Activated CD4-positive, alpha-beta T cell treated with anti-CD3 and anti-CD28 coated beads, Interleukin-2, amount 10 ng/mL, durations not matched to agents 7 days and 5 days (primary cell): ENCODE results near the gene ARMH2. TPM values are rescaled to one million over a fixed set of nuclear protein-coding genes. Genes with fewer than 3 reads are reported as not detected.

Experiments used
- CTCF ChIA-PET: fragments of 350-600 bp; sonication (Branson Sonifier 250); formaldehyde crosslinking; loops from one replicate; lab custom pipeline; 2021; ENCODE audit warnings: antibody characterized with exemption; lab: Charles Lee
- POLR2A ChIA-PET: fragments of 350-600 bp; sonication (Branson Sonifier 250); formaldehyde crosslinking; loops from one replicate; lab custom pipeline; 2021; ENCODE audit warnings: antibody characterized with exemption; lab: Charles Lee
- DNase-seq: peaks from one replicate; pipeline ENCODE4 v3.0.0-alpha.2; 2020
- H3K27ac Mint-ChIP-seq: one replicate; pipeline ENCODE4 v1.8.0; 2021; ENCODE audit warnings: mild to moderate bottlenecking, moderate library complexity, mixed read lengths
- H3K27me3 Mint-ChIP-seq: one replicate; pipeline ENCODE4 v1.8.0; 2021; ENCODE audit warnings: mixed read lengths
- H3K36me3 Mint-ChIP-seq: one replicate; pipeline ENCODE4 v1.8.0; 2021; ENCODE audit warnings: low read depth, mixed read lengths
- H3K4me1 Mint-ChIP-seq: one replicate; pipeline ENCODE4 v1.8.0; 2021; ENCODE audit warnings: mixed read lengths
- H3K4me3 Mint-ChIP-seq: one replicate; pipeline ENCODE4 v1.8.0; 2021; ENCODE audit warnings: mild to moderate bottlenecking, moderate library complexity, mixed read lengths
- H3K9me3 Mint-ChIP-seq: one replicate; pipeline ENCODE4 v1.8.0; 2021; ENCODE audit warnings: mixed read lengths
- total RNA-seq, 2 experiments: library from RNA; stranded (reverse); gene quantifications; one replicate each; pipeline ENCODE4 v1.2.3, GENCODE V29; 2021

The ARMH2 gene
- total RNA-seq, 2 experiments from 2014 or later = 1.8 to 2.3 TPM

DNA sequence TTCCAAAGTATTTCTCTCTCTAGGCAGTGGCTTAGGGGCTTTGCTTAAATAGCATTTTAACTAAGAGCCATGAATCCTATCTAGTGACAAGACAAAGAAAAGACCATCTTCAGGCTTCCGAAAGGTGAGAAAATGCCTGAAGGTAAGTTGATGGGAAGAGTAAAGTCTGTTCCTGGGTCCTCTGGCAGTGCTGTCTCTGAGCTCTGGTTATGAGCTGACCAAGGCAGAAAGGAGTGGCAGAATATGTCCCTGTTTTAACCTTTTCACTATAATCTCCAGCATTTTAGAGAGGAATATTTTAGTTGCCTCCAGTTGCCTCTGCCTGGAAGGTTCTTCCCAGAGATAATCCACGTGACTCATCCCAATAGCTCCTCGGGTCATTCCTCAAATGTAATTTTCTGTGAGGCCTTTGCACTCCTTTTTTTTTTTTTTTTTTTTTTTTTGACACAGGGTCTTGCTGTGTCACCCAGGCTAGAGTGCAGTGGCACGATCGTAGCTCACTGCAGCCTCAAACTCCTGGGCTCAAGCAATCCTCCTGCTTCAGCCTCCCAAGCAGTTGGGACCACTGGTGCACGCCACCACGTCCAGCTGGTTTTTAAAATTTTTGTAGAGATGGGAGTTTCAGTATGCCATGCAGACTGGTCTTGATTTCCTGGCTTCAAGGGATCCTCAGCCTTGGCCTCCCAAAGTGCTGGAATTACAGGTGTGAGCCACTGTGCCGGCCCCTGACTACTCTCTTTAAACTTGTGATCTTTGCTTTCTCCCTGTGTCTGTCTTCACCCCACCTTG lies 3.7 kb upstream of the ARMH2 start:
- Mint-ChIP-seq H3K4me3 (no peak overlapping the region), H3K27me3 (no peaks in the 10 kb centered on the region), H3K9me3 (no peaks in the 10 kb centered on the region), H3K27ac (no peak overlapping the region), H3K4me1 (peaks cover 20% of the 10 kb centered on the region), H3K36me3 (peaks cover 62% of the 10 kb centered on the region)
- ChIA-PET CTCF (no interaction called here), POLR2A (no interaction called here)
- DNase-seq = no peak

- Mint-ChIP-seq H3K27ac (peak overlapping the region; percentile 64), H3K36me3 (peaks cover 35% of the 10 kb centered on the region), H3K4me3 (no peak overlapping the region), H3K27me3 (no peaks in the 10 kb centered on the region), H3K4me1 (peaks cover 20% of the 10 kb centered on the region), H3K9me3 (no peaks in the 10 kb centered on the region)
- POLR2A ChIA-PET = no interaction called here
- no peak for DNase-seq
- CTCF ChIA-PET = interaction anchor here (1.1 to 1.8 kb wide), 2 partner anchors 9 kb away, joined by 3 to 8 read pairs; no protein-coding TSS in a partner anchor
These were observed 811 bp upstream of the ARMH2 start for GRCh38 chr6:24799541-24799915.

DNA sequence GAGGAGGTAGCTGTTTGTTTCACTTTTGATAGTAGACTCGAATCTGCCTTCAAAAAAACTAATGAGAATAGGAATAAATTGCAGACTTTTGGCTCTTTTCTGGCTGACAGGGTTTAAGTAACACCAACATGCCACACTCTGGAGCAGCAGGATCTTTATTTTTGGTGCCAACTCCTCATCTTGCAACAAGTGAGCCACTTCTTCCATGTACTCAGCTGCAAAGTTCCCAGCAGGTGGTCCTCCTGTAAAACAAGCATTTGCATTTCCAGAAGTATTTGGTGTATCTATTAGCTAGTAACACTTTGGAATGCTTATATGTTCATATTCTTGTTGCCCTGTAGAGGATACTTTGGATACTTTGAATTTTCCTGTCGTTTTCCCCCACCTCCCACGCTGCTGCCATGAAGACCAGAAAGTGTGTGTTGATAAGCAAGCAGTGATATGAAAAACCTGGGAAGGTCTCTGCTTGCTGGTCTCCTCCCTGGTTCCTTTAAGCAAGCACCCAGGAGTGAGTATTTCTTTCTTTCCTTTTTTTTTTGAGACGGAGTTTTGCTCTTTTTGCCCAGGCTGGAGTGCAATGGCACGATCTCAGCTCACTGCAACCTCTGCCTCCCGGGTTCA lies 1.0 kb downstream of the ARMH2 start:
- no peak overlapping the region for H3K4me3 Mint-ChIP-seq
- POLR2A ChIA-PET = no interaction called here
- peaks cover 20% of the 10 kb centered on the region for H3K4me1 Mint-ChIP-seq
- no peaks in the 10 kb centered on the region for H3K27me3 Mint-ChIP-seq
- H3K27ac Mint-ChIP-seq = no peak overlapping the region
- H3K9me3 Mint-ChIP-seq = no peaks in the 10 kb centered on the region
- peaks cover 23% of the 10 kb centered on the region for H3K36me3 Mint-ChIP-seq
- no peak for DNase-seq
- CTCF ChIA-PET = interaction anchor here (1.2 to 1.6 kb wide), 4 partner anchors 9 to 20 kb away, joined by 3 to 6 read pairs (median 4); no protein-coding TSS in a partner anchor

- H3K4me3 Mint-ChIP-seq = no peak overlapping the region
- H3K9me3 Mint-ChIP-seq = no peaks in the 10 kb centered on the region
- H3K4me1 Mint-ChIP-seq = peaks cover 20% of the 10 kb centered on the region
- H3K36me3 Mint-ChIP-seq = peaks cover 21% of the 10 kb centered on the region
- POLR2A ChIA-PET = no interaction called here
- CTCF ChIA-PET = interaction anchor here (1.2 to 1.6 kb wide), 4 partner anchors 8 to 21 kb away, joined by 3 to 6 read pairs (median 4); no protein-coding TSS in a partner anchor
- no peak overlapping the region for H3K27ac Mint-ChIP-seq
- DNase-seq = no peak
- no peaks in the 10 kb centered on the region for H3K27me3 Mint-ChIP-seq
These were observed 2.0 kb downstream of the ARMH2 start for GRCh38 chr6:24796616-24797290.

- Mint-ChIP-seq H3K4me1 (peaks cover 16% of the 10 kb centered on the region), H3K36me3 (peaks cover 14% of the 10 kb centered on the region), H3K9me3 (no peaks in the 10 kb centered on the region), H3K27me3 (no peaks in the 10 kb centered on the region), H3K4me3 (no peak overlapping the region), H3K27ac (no peak overlapping the region)
- DNase-seq = no peak
- POLR2A ChIA-PET = interaction anchor here (0.5 kb wide), 1 partner anchor 16 kb away, joined by 5 read pairs; no protein-coding TSS in a partner anchor
- CTCF ChIA-PET = interaction anchor here (0.8 kb wide), 1 partner anchor 10 kb away, joined by 4 read pairs; no protein-coding TSS in a partner anchor
These were observed 3.6 kb downstream of the ARMH2 start for GRCh38 chr6:24795106-24795505.

DNA sequence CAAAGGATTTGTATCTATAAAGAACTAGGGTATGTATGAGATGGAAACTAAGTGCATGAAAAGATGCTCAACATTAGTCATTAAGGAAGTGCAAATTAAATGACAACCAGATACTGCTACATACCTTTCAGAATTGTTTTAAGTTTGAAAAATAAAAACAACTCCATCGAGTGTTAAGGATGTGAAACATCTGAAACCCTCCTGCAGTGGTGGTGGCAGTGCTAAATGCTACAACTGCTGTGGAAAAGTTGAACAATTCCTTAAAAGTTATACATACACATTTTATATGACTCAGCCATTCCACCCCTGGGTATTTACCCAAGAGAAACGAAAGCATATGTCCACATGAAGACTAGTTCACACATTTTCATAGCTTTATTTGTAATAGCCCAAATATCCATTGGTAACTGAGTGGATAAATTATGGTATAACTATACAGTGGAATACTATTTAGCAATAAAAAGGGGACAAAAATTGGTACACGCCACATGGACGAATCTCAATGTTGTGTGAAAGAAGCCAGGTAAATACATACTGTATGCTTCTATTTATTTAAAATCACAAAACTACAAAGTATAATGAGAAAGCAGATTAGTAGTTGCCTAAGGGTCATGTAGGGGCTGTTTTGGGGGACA lies 10.6 kb downstream of the ARMH2 start:
- POLR2A ChIA-PET = no interaction called here
- Mint-ChIP-seq H3K27me3 (no peaks in the 10 kb centered on the region), H3K4me3 (no peak overlapping the region), H3K27ac (no peak overlapping the region), H3K36me3 (peaks cover 46% of the 10 kb centered on the region), H3K4me1 (peaks cover 4% of the 10 kb centered on the region), H3K9me3 (no peaks in the 10 kb centered on the region)
- no peak for DNase-seq
- CTCF ChIA-PET = interaction anchor here (0.7 to 1.5 kb wide), 4 partner anchors 9 to 328 kb away, joined by 3 to 4 read pairs (median 3); no protein-coding TSS in a partner anchor

GRCh38 chr6:24780206-24780605 lies 18.5 kb downstream of the ARMH2 start:
- peaks cover 47% of the 10 kb centered on the region for H3K4me1 Mint-ChIP-seq
- peaks cover 67% of the 10 kb centered on the region for H3K36me3 Mint-ChIP-seq
- H3K27me3 Mint-ChIP-seq = no peaks in the 10 kb centered on the region
- no peak overlapping the region for H3K4me3 Mint-ChIP-seq
- H3K27ac Mint-ChIP-seq = no peak overlapping the region
- DNase-seq = no peak
- CTCF ChIA-PET = no interaction called here
- POLR2A ChIA-PET = no interaction called here
- no peaks in the 10 kb centered on the region for H3K9me3 Mint-ChIP-seq

DNA sequence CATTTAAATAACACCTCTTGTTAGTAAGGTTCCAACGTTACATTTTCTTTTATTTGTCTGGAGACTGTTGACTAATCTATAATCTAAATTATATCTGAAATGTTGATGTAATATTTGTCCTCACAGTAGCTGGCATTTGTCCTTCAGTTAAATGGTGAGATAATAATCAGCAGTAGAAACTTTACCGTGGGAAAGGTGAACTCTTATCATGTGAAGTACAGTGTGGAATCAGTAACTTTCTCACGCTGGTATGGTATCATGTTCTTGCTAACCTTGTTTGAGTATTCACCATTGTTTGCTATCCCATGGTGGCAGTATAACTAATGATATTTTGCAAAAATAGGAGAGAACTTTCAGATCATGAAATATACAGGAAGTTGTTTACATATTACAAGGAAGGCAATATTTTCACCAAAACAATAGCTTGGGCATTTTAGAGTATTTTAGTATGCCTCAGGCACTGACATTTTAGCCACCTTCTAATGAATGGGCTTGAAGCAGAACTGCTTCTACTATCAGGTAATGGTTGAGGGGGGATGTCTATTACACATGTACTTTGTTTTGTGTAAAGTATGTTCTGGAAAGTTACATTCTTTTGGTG lies 19.2 kb downstream of the ARMH2 start:
- Mint-ChIP-seq H3K4me1 (peaks cover 47% of the 10 kb centered on the region), H3K9me3 (no peaks in the 10 kb centered on the region), H3K4me3 (no peak overlapping the region), H3K36me3 (peaks cover 64% of the 10 kb centered on the region), H3K27me3 (no peaks in the 10 kb centered on the region), H3K27ac (peak overlapping the region; percentile 7)
- no peak for DNase-seq
- ChIA-PET CTCF (interaction anchor here (0.6 kb wide), 1 partner anchor 194 kb away, joined by 3 read pairs; no protein-coding TSS in a partner anchor), POLR2A (no interaction called here)

- POLR2A ChIA-PET = no interaction called here
- peaks cover 44% of the 10 kb centered on the region for H3K4me1 Mint-ChIP-seq
- peaks cover 60% of the 10 kb centered on the region for H3K36me3 Mint-ChIP-seq
- no peak for DNase-seq
- H3K27ac Mint-ChIP-seq = no peak overlapping the region
- H3K9me3 Mint-ChIP-seq = no peaks in the 10 kb centered on the region
- CTCF ChIA-PET = interaction anchor here (0.6 kb wide), 1 partner anchor 194 kb away, joined by 3 read pairs; no protein-coding TSS in a partner anchor
- no peaks in the 10 kb centered on the region for H3K27me3 Mint-ChIP-seq
- H3K4me3 Mint-ChIP-seq = no peak overlapping the region
These were observed 19.8 kb downstream of the ARMH2 start for GRCh38 chr6:24778878-24779277.

- ChIA-PET POLR2A (no interaction called here), CTCF (interaction anchor here (1.0 kb wide), 1 partner anchor 8 kb away, joined by 3 read pairs; no protein-coding TSS in a partner anchor)
- peaks cover 55% of the 10 kb centered on the region for H3K36me3 Mint-ChIP-seq
These were observed 20.6 kb downstream of the ARMH2 start for GRCh38 chr6:24778121-24778520.

GRCh38 chr6:24777227-24777626 lies 21.5 kb downstream of the ARMH2 start:
- Mint-ChIP-seq H3K27ac (peak overlapping the region; percentile 60), H3K9me3 (no peaks in the 10 kb centered on the region), H3K27me3 (no peaks in the 10 kb centered on the region), H3K36me3 (peaks cover 46% of the 10 kb centered on the region), H3K4me3 (peak overlapping the region; percentile 99), H3K4me1 (peaks cover 43% of the 10 kb centered on the region)
- POLR2A ChIA-PET = no interaction called here
- CTCF ChIA-PET = interaction anchor here (2.2 kb wide), 1 partner anchor 10 kb away, joined by 6 read pairs; no protein-coding TSS in a partner anchor
- DNase-seq = no peak

More at GRCh38 chr6:24778121-24778520, 20.6 kb downstream of the ARMH2 start:
- H3K27me3 Mint-ChIP-seq = no peaks in the 10 kb centered on the region
- no peak for DNase-seq
- no peak overlapping the region for H3K27ac Mint-ChIP-seq
- H3K9me3 Mint-ChIP-seq = no peaks in the 10 kb centered on the region
- peak overlapping the region; percentile 99 for H3K4me3 Mint-ChIP-seq
- H3K4me1 Mint-ChIP-seq = peaks cover 45% of the 10 kb centered on the region
